MM.1S (cell line): ENCODE measurements around the gene TUBA4A.

Source experiments
- DNase-seq: peaks from one replicate; pipeline ENCODE4 v3.0.0-alpha.2; 2015
- H2AFZ ChIP-seq: fragments of 300-600 bp; sonication (generic); 2 replicates; pipeline ENCODE4 v1.6.0; 2016; ENCODE audit warnings: antibody characterized with exemption, low read length
- H3F3A ChIP-seq: fragments of 300-600 bp; sonication (generic); 2 replicates; pipeline ENCODE4 v1.6.1; 2016; ENCODE audit warnings: mild to moderate bottlenecking, antibody characterized with exemption, low read length, moderate library complexity, mixed read lengths; ENCODE audit not compliant: insufficient read depth
- H3K27ac ChIP-seq: fragments of 300-600 bp; sonication (generic); 2 replicates; pipeline ENCODE4 v1.5.1; 2016; ENCODE audit warnings: mild to moderate bottlenecking, low read length
- H3K27me3 ChIP-seq: fragments of 300-600 bp; sonication (generic); replicated peaks from 2 replicates; pipeline ENCODE4 v1.6.0; 2016; ENCODE audit warnings: low read length; ENCODE audit not compliant: insufficient read depth
- H3K36me3 ChIP-seq: fragments of 300-600 bp; sonication (generic); replicated peaks from 2 replicates; pipeline ENCODE4 v1.6.1; 2016; ENCODE audit warnings: mild to moderate bottlenecking, low read length, mixed read lengths; ENCODE audit not compliant: insufficient read depth
- H3K4me1 ChIP-seq: fragments of 300-600 bp; sonication (generic); 2 replicates; pipeline ENCODE4 v1.6.1; 2016; ENCODE audit warnings: low read length, mixed read lengths
- H3K4me2 ChIP-seq: fragments of 300-600 bp; sonication (generic); 2 replicates; pipeline ENCODE4 v1.6.0; 2016; ENCODE audit warnings: low read depth, low read length
- H3K4me3 ChIP-seq: fragments of 300-600 bp; sonication (generic); 2 replicates; pipeline ENCODE4 v1.5.1; 2016; ENCODE audit warnings: low read length, mixed read lengths
- H3K79me2 ChIP-seq: fragments of 300-600 bp; sonication (generic); 2 replicates; pipeline ENCODE4 v1.6.1; 2016; ENCODE audit warnings: mixed run types, low read length, mixed read lengths
- H3K9ac ChIP-seq: fragments of 300-600 bp; sonication (generic); 2 replicates; pipeline ENCODE4 v1.6.1; 2016; ENCODE audit warnings: low read length, mixed read lengths
- H3K9me2 ChIP-seq: fragments of 300-600 bp; sonication (generic); replicated peaks from 2 replicates; pipeline ENCODE4 v1.6.1; 2016; ENCODE audit warnings: mild to moderate bottlenecking, low read length, mixed read lengths; ENCODE audit not compliant: insufficient read depth
- H3K9me3 ChIP-seq: fragments of 300-600 bp; sonication (generic); replicated peaks from 2 replicates; pipeline ENCODE4 v1.6.1; 2016; ENCODE audit warnings: mild to moderate bottlenecking, low read length, mixed read lengths; ENCODE audit not compliant: insufficient read depth
- H4K20me1 ChIP-seq: fragments of 300-600 bp; sonication (generic); 2 replicates; pipeline ENCODE4 v1.6.1; 2016; ENCODE audit warnings: mild to moderate bottlenecking, low read length, moderate library complexity, mixed read lengths; ENCODE audit not compliant: insufficient read depth
- CTCF ChIP-seq: fragments of 300-600 bp; sonication (generic); IDR thresholded peaks from 2 replicates; pipeline ENCODE4 v1.5.1; 2016; ENCODE audit warnings: antibody characterized with exemption, low read length, mixed read lengths
- EZH2 ChIP-seq: fragments of 300-600 bp; sonication (generic); optimal IDR thresholded peaks from 2 replicates; pipeline ENCODE3; 2017; ENCODE audit warnings: low read depth, mild to moderate bottlenecking, antibody characterized with exemption, low read length, mixed read lengths
- EZH2phosphoT487 ChIP-seq: fragments of 300-600 bp; sonication (generic); IDR thresholded peaks from 2 replicates; pipeline ENCODE4 v1.6.1; 2018; ENCODE audit warnings: antibody characterized with exemption, low read length

Gene TUBA4A

DNA sequence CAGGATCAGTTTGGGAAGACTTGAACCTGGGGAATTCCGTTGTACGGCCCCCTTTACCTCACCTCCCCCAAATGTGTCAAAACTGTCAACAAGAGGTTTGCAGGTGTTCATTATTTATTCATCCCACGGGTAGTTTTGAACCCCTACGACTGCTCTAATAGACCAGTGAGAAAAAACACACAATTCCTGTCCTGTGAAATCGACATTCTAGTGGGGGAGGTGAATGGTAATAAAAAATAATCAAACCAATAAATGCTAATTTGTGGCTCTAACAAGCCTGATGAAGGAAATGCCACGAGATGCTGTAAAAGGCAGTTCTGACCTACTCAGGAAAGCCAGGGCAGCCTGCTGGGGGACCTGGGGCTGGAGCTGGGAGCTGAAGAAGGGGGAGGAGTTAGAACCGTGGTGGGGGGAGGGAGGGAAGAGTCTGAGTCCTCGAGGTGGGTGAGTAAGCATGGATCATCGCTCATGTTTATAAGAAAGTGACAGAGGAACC is 25.0 kb upstream of the TUBA4A start:
- peak overlapping the region; percentile 62 for H3K4me3 ChIP-seq
- H3F3A ChIP-seq: peaks cover 15% of the 10 kb centered on the region
- no peaks in the 10 kb centered on the region for H3K9me2 ChIP-seq
- peak overlapping the region; percentile 95 for H2AFZ ChIP-seq
- no peaks in the 10 kb centered on the region for H3K27me3 ChIP-seq
- H3K4me1 ChIP-seq: peaks cover 21% of the 10 kb centered on the region
- H3K9ac ChIP-seq: peak overlapping the region; percentile 78
- no peaks in the 10 kb centered on the region for H4K20me1 ChIP-seq
- no peak for TF ChIP-seq EZH2
- no peak for TF ChIP-seq CTCF
- no peak for TF ChIP-seq EZH2phosphoT487
- no peaks in the 10 kb centered on the region for H3K9me3 ChIP-seq
- H3K4me2 ChIP-seq: peak overlapping the region; percentile 81
- H3K27ac ChIP-seq: peak overlapping the region; percentile 88
- no peaks in the 10 kb centered on the region for H3K36me3 ChIP-seq
- peaks cover 10% of the 10 kb centered on the region for H3K79me2 ChIP-seq
- no peak for DNase-seq

DNA sequence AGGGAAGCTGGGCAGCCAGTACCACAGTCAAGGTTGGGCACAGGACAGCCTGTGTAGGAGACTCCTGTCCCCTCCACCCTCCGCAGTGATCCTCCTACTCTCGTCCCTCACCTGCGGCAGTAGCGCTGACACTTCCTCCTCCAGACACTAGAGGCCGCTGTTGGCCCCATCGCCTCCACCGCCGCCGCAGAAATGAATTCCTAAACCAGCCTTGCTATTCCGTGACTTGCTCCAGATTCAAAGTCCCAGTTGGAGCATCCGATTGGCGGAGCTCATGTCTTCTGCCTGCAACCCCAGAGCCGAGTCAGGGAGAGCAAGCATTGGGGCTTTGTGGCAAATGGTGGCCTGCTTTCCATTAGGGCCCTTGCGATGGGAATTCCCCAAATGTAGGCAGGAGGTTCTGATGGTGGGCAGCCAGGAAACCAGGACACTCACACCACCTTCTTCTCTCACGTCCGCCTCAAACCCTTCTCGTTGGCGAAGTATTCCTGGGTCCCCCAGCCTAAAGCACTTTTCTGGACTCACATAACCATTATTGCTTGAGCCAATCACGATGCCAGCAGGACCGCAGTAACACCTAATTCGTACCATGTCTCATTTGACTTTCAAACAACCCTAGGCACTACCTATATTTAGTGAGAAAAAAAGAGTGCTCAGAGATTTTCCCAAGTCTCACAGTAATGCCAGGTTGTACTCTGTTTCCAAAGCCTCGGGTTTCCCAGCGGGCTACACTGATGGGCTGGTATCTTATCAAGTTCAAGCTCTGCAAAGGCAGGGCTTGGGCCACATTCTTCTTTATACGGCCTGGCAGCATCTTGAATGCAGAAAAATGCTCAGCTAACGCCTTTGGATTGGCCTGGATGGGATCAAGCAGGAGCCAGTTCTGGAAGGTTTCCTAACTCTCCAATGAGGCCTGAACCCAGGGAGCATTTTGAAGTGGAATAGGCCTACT is 24.3 kb upstream of the TUBA4A start:
- peaks cover 21% of the 10 kb centered on the region for H3K4me1 ChIP-seq
- H2AFZ ChIP-seq: peak overlapping the region; percentile 95
- DNase-seq: peak; percentile 75
- H4K20me1 ChIP-seq: no peaks in the 10 kb centered on the region
- peaks cover 10% of the 10 kb centered on the region for H3K79me2 ChIP-seq
- H3F3A ChIP-seq: peaks cover 15% of the 10 kb centered on the region
- peak overlapping the region; percentile 88 for H3K27ac ChIP-seq
- peak overlapping the region; percentile 78 for H3K9ac ChIP-seq
- H3K36me3 ChIP-seq: no peaks in the 10 kb centered on the region
- H3K4me2 ChIP-seq: peak overlapping the region; percentile 81
- TF ChIP-seq EZH2phosphoT487 (no peak), CTCF (peak; percentile 98), EZH2 (no peak)
- H3K4me3 ChIP-seq: peak overlapping the region; percentile 62
- no peaks in the 10 kb centered on the region for H3K9me2 ChIP-seq
- no peaks in the 10 kb centered on the region for H3K27me3 ChIP-seq
- H3K9me3 ChIP-seq: no peaks in the 10 kb centered on the region

- peaks cover 11% of the 10 kb centered on the region for H3F3A ChIP-seq
- H3K79me2 ChIP-seq: no peaks in the 10 kb centered on the region
- no peak overlapping the region for H3K9ac ChIP-seq
- H3K4me3 ChIP-seq: no peak overlapping the region
- H3K27me3 ChIP-seq: no peaks in the 10 kb centered on the region
- no peaks in the 10 kb centered on the region for H3K9me3 ChIP-seq
- H4K20me1 ChIP-seq: no peaks in the 10 kb centered on the region
- peaks cover 16% of the 10 kb centered on the region for H3K4me1 ChIP-seq
- no peak for DNase-seq
- no peaks in the 10 kb centered on the region for H3K9me2 ChIP-seq
- no peak overlapping the region for H3K27ac ChIP-seq
- no peak overlapping the region for H3K4me2 ChIP-seq
- H2AFZ ChIP-seq: no peak overlapping the region
- TF ChIP-seq CTCF (no peak), EZH2phosphoT487 (no peak), EZH2 (no peak)
- H3K36me3 ChIP-seq: no peaks in the 10 kb centered on the region
These were observed 20.7 kb upstream of the TUBA4A start for GRCh38 chr2:219274361-219274921.
